RWPE1 (cell line): ENCODE data around the gene TENT4B.

Experiments
- CTCF ChIA-PET: fragments of 350-600 bp; sonication (Branson Sonifier 250); formaldehyde crosslinking; extraction: SDS; loops from one replicate; lab custom pipeline; 2021; lab: Yijun Ruan, JAX
- POLR2A ChIA-PET: fragments of 400-600 bp; formaldehyde crosslinking; extraction: SDS; loops from one replicate; lab custom pipeline; 2020; ENCODE audit warnings: antibody characterized with exemption; ENCODE audit not compliant: low non-redundant PET; lab: Yijun Ruan, JAX
- DNase-seq: peaks from one replicate; pipeline ENCODE4 v3.0.0; 2012; ENCODE audit warnings: low spot score
- H3K27ac ChIP-seq: fragments of 450-650 bp; 2 replicates; pipeline ENCODE4 v1.5.1; 2017
- TF ChIP-seq, protein P1 (sequence below): fragments of 450-650 bp; conservative IDR thresholded peaks from 2 replicates; pipeline ENCODE4 v1.5.1; 2017; ENCODE audit warnings: low read depth, mild to moderate bottlenecking

The TENT4B gene

GRCh38 chr16:50278251-50278650 is 125.1 kb downstream of the TENT4B start:
- TF ChIP-seq, protein P1, sequence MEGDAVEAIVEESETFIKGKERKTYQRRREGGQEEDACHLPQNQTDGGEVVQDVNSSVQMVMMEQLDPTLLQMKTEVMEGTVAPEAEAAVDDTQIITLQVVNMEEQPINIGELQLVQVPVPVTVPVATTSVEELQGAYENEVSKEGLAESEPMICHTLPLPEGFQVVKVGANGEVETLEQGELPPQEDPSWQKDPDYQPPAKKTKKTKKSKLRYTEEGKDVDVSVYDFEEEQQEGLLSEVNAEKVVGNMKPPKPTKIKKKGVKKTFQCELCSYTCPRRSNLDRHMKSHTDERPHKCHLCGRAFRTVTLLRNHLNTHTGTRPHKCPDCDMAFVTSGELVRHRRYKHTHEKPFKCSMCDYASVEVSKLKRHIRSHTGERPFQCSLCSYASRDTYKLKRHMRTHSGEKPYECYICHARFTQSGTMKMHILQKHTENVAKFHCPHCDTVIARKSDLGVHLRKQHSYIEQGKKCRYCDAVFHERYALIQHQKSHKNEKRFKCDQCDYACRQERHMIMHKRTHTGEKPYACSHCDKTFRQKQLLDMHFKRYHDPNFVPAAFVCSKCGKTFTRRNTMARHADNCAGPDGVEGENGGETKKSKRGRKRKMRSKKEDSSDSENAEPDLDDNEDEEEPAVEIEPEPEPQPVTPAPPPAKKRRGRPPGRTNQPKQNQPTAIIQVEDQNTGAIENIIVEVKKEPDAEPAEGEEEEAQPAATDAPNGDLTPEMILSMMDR = no peak
- CTCF ChIA-PET = interaction anchor here (0.6 to 0.7 kb wide), 2 partner anchors 20 to 328 kb away, joined by 3 to 5 read pairs; no protein-coding TSS in a partner anchor
- no peak for DNase-seq
- H3K27ac ChIP-seq = no peak overlapping the region
- POLR2A ChIA-PET = no interaction called here

- ChIA-PET CTCF (no interaction called here), POLR2A (no interaction called here)
- TF ChIP-seq, protein P1 = no peak
- H3K27ac ChIP-seq = no peak overlapping the region
- DNase-seq = no peak
Measured at GRCh38 chr16:50279504-50279865, 126.4 kb downstream of the TENT4B start.

DNA sequence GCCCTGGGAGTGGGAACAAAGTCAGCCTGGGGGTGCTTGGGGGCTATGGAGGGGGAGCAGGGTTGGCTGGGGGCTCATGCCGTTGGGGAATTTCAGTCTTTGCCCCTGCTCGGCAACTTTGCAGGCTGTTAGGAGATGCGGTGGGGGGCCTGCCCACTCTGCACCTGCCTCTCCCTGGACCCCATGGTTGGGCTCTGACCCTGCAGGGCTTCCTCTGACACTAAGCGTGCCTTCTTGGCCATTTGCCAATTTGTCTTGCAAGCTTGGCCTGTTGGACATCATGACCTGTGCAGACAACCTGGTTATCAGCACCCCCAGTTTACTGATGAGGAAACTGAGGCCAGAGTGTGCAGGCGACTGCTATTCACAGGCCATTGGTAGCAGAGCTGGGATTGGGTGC is 127.8 kb downstream of the TENT4B start:
- ChIA-PET CTCF (interaction anchor here (0.7 to 0.8 kb wide), 2 partner anchors 26 to 333 kb away, joined by 3 to 4 read pairs; no protein-coding TSS in a partner anchor), POLR2A (no interaction called here)
- TF ChIP-seq, protein P1 = no peak
- H3K27ac ChIP-seq = no peak overlapping the region
- DNase-seq = no peak
